ENCODE data around the gene HSPA12A.

Gene HSPA12A

GRCh38 chr10:116785282-116785681, 42.9 kb upstream of the HSPA12A start:
- no peak for TF ChIP-seq CTCF (IDR thresholded peaks at IDR 0.05)
- Histone ChIP-seq H3K4me3 (ENCODE audit: low read depth in 1 of 2, low read length in 1 of 2) (no peak overlapping the region), H3K4me1 (ENCODE audit: control insufficient read depth in 1 of 2, insufficient read depth in 1 of 2, low read depth in 1 of 2, low read length in 1 of 2) (no peaks in the 10 kb centered on the region), H3K27me3 (peaks cover 46% of the 10 kb centered on the region), H3K27ac (no peak overlapping the region), H3K36me3 (no peaks in the 10 kb centered on the region), H3K9me3 (no peaks in the 10 kb centered on the region)

GRCh38 chr10:116784651-116785050, 42.3 kb upstream of the HSPA12A start:
- no peaks in the 10 kb centered on the region for H3K36me3 ChIP-seq
- H3K4me3 ChIP-seq (ENCODE audit: low read depth in 1 of 2, low read length in 1 of 2): no peak overlapping the region
- no peaks in the 10 kb centered on the region for H3K4me1 ChIP-seq (ENCODE audit: control insufficient read depth in 1 of 2, insufficient read depth in 1 of 2, low read depth in 1 of 2, low read length in 1 of 2)
- no peak overlapping the region for H3K27ac ChIP-seq
- H3K27me3 ChIP-seq: peaks cover 49% of the 10 kb centered on the region
- no peaks in the 10 kb centered on the region for H3K9me3 ChIP-seq
- TF ChIP-seq CTCF (IDR thresholded peaks at IDR 0.05): no peak

GRCh38 chr10:116784035-116784434, 41.7 kb upstream of the HSPA12A start:
- Histone ChIP-seq H3K27me3 (peaks cover 49% of the 10 kb centered on the region), H3K27ac (no peak overlapping the region)
- TF ChIP-seq CTCF (IDR thresholded peaks at IDR 0.05): no peak

GRCh38 chr10:116783011-116783655, 40.8 kb upstream of the HSPA12A start:
- H3K27me3 ChIP-seq: peaks cover 45% of the 10 kb centered on the region
- no peak for TF ChIP-seq CTCF (IDR thresholded peaks at IDR 0.05)
- no peaks in the 10 kb centered on the region for H3K4me1 ChIP-seq (ENCODE audit: control insufficient read depth in 1 of 2, insufficient read depth in 1 of 2, low read depth in 1 of 2, low read length in 1 of 2)
- no peaks in the 10 kb centered on the region for H3K9me3 ChIP-seq
- H3K4me3 ChIP-seq (ENCODE audit: low read depth in 1 of 2, low read length in 1 of 2): no peak overlapping the region
- no peak overlapping the region for H3K27ac ChIP-seq
- H3K36me3 ChIP-seq: no peaks in the 10 kb centered on the region

More at GRCh38 chr10:116784035-116784434, 41.7 kb upstream of the HSPA12A start:
- Histone ChIP-seq H3K36me3 (no peaks in the 10 kb centered on the region), H3K9me3 (no peaks in the 10 kb centered on the region), H3K4me3 (ENCODE audit: low read depth in 1 of 2, low read length in 1 of 2) (no peak overlapping the region), H3K4me1 (ENCODE audit: control insufficient read depth in 1 of 2, insufficient read depth in 1 of 2, low read depth in 1 of 2, low read length in 1 of 2) (no peaks in the 10 kb centered on the region)

- TF ChIP-seq CTCF (IDR thresholded peaks at IDR 0.05): no peak
- Histone ChIP-seq H3K4me3 (ENCODE audit: low read depth in 1 of 2, low read length in 1 of 2) (no peak overlapping the region), H3K27me3 (peaks cover 35% of the 10 kb centered on the region), H3K36me3 (no peaks in the 10 kb centered on the region), H3K27ac (no peak overlapping the region), H3K4me1 (ENCODE audit: control insufficient read depth in 1 of 2, insufficient read depth in 1 of 2, low read depth in 1 of 2, low read length in 1 of 2) (no peaks in the 10 kb centered on the region), H3K9me3 (no peaks in the 10 kb centered on the region)
Observed at GRCh38 chr10:116781370-116781884, 39.1 kb upstream of the HSPA12A start.
